ENCODE results near the gene MAGOH.

The MAGOH gene

DNA sequence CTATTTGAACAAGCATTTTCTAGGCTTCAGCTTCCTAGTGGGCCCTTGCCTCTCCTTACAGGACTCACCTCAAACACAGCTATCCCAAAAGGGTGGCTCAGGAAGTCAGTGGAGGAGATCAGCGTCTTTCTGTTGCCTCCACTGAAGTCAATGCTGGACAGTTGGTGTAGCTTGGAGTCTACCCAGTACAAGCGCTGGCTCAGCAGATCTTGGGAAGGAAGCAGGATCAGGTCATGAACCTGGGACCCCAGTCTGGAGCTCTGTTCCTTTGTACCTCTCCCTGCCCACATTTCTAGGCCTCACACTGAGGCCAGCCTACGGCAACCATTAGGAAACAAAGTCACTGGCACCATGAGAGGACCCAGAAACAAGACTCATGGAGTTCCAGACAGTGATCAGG is 23.7 kb upstream of the MAGOH start:
- 86% methylated on average over 1 of the region's 3 CpGs for WGBS (ENCODE audit: insufficient coverage)
- POLR2A ChIA-PET, result interaction anchor here (0.9 kb wide), 1 partner anchor 35 kb away, joined by 3 read pairs; no protein-coding TSS in a partner anchor
- DNase-seq, result no peak
- Histone ChIP-seq H3K4me1 (ENCODE audit: control extremely low read depth in 1 of 4, control insufficient read depth in 4 of 4, insufficient read depth in 4 of 4, low read length in 3 of 4) (no peaks in the 10 kb centered on the region), H3K9me3 (ENCODE audit: control extremely low read depth in 1 of 5, control insufficient read depth in 4 of 5, insufficient read depth in 2 of 5, low read depth in 1 of 5, low read length in 4 of 5) (no peaks in the 10 kb centered on the region), H3K4me3 (ENCODE audit: control insufficient read depth in 1 of 7, extremely low read depth in 1 of 7, insufficient read depth in 4 of 7, low read depth in 2 of 7, low read length in 6 of 7) (no peak overlapping the region), H3K27ac (ENCODE audit: insufficient read depth in 1 of 2, low read depth in 1 of 2, low read length in 2 of 2, poor library complexity in 1 of 2, severe bottlenecking in 2 of 2) (no peak overlapping the region), H3K36me3 (ENCODE audit: control insufficient read depth in 4 of 4, insufficient read depth in 4 of 4, low read length in 3 of 4) (peaks cover 24 to 99% (median 75%) of the 10 kb centered on the region in 4 experiments), H3K27me3 (replicated peaks in 2 of 5; ENCODE audit: control insufficient read depth in 4 of 5, insufficient read depth in 5 of 5, low read length in 4 of 5) (no peaks in the 10 kb centered on the region)
- CTCF ChIA-PET, result interaction anchor here (1.2 to 1.6 kb wide), 5 partner anchors 9 to 131 kb away, joined by 3 to 5 read pairs (median 3); no protein-coding TSS in a partner anchor

DNA sequence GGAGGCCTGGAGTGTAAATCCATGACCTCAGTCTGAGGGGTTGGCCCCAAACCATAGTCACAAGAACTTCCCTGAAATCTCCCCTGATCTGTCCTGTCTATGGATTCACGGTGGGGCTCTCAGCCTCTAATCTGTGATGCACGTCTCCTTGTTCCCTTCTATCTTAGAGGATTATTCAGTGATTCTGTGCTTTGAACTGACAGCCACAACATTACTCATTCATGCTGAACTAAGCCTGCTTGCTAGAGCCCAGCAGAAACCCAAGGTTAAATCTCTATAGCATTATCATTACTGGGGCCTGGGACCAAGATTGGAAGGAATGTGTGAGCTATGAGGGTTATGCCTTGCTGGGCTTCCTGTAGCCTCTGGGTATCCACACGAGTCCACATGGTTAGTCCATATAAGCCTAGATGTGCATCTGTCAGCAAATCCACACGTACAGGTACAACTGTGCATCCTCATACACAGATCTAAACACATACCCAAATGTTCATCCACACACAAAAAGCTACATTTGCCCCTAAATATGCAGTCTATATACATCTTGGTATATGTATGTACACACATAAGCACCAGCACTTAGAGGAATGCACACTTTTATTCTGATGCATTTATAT is 22.4 kb upstream of the MAGOH start:
- POLR2A ChIA-PET, result no interaction called here
- Histone ChIP-seq H3K4me1 (ENCODE audit: control extremely low read depth in 1 of 4, control insufficient read depth in 4 of 4, insufficient read depth in 4 of 4, low read length in 3 of 4) (no peaks in the 10 kb centered on the region), H3K27ac (ENCODE audit: insufficient read depth in 1 of 2, low read depth in 1 of 2, low read length in 2 of 2, poor library complexity in 1 of 2, severe bottlenecking in 2 of 2) (no peak overlapping the region), H3K9me3 (ENCODE audit: control extremely low read depth in 1 of 5, control insufficient read depth in 4 of 5, insufficient read depth in 2 of 5, low read depth in 1 of 5, low read length in 4 of 5) (no peaks in the 10 kb centered on the region), H3K4me3 (ENCODE audit: control insufficient read depth in 1 of 7, extremely low read depth in 1 of 7, insufficient read depth in 4 of 7, low read depth in 2 of 7, low read length in 6 of 7) (no peak overlapping the region), H3K27me3 (replicated peaks in 2 of 5; ENCODE audit: control insufficient read depth in 4 of 5, insufficient read depth in 5 of 5, low read length in 4 of 5) (no peaks in the 10 kb centered on the region), H3K36me3 (ENCODE audit: control insufficient read depth in 4 of 4, insufficient read depth in 4 of 4, low read length in 3 of 4) (peaks cover 27 to 99% (median 71%) of the 10 kb centered on the region in 4 experiments)
- no peak for DNase-seq
- CTCF ChIA-PET, result interaction anchor here (1.6 kb wide), 1 partner anchor 17 kb away, joined by 5 read pairs; no protein-coding TSS in a partner anchor
- 94% methylated on average over 3 of the region's 4 CpGs for WGBS (ENCODE audit: insufficient coverage)

- Histone ChIP-seq H3K9me3 (ENCODE audit: control extremely low read depth in 1 of 5, control insufficient read depth in 4 of 5, insufficient read depth in 2 of 5, low read depth in 1 of 5, low read length in 4 of 5) (no peaks in the 10 kb centered on the region), H3K4me1 (ENCODE audit: control extremely low read depth in 1 of 4, control insufficient read depth in 4 of 4, insufficient read depth in 4 of 4, low read length in 3 of 4) (no peaks in the 10 kb centered on the region), H3K4me3 (ENCODE audit: control insufficient read depth in 1 of 7, extremely low read depth in 1 of 7, insufficient read depth in 4 of 7, low read depth in 2 of 7, low read length in 6 of 7) (no peak overlapping the region), H3K36me3 (ENCODE audit: control insufficient read depth in 4 of 4, insufficient read depth in 4 of 4, low read length in 3 of 4) (peaks cover 24 to 99% (median 66%) of the 10 kb centered on the region in 4 experiments), H3K27me3 (replicated peaks in 2 of 5; ENCODE audit: control insufficient read depth in 4 of 5, insufficient read depth in 5 of 5, low read length in 4 of 5) (no peaks in the 10 kb centered on the region), H3K27ac (ENCODE audit: insufficient read depth in 1 of 2, low read depth in 1 of 2, low read length in 2 of 2, poor library complexity in 1 of 2, severe bottlenecking in 2 of 2) (no peak overlapping the region)
- DNase-seq, result no peak
- ChIA-PET CTCF (interaction anchor here (1.4 kb wide), 1 partner anchor 8 kb away, joined by 3 read pairs; no protein-coding TSS in a partner anchor), POLR2A (no interaction called here)
- 100% methylated on average over 1 of the region's 2 CpGs for WGBS (ENCODE audit: insufficient coverage)
Measured at GRCh38 chr1:53259932-53260331, 21.6 kb upstream of the MAGOH start.

- H3K36me3 ChIP-seq (ENCODE audit: control insufficient read depth in 4 of 4, insufficient read depth in 4 of 4, low read length in 3 of 4), result peaks cover 22 to 96% (median 61%) of the 10 kb centered on the region in 4 experiments
- no peaks in the 10 kb centered on the region for H3K9me3 ChIP-seq (ENCODE audit: control extremely low read depth in 1 of 5, control insufficient read depth in 4 of 5, insufficient read depth in 2 of 5, low read depth in 1 of 5, low read length in 4 of 5)
- no peaks in the 10 kb centered on the region for H3K27me3 ChIP-seq (replicated peaks in 2 of 5; ENCODE audit: control insufficient read depth in 4 of 5, insufficient read depth in 5 of 5, low read length in 4 of 5)
- no peak overlapping the region for H3K4me3 ChIP-seq (ENCODE audit: control insufficient read depth in 1 of 7, extremely low read depth in 1 of 7, insufficient read depth in 4 of 7, low read depth in 2 of 7, low read length in 6 of 7)
- DNase-seq, result no peak
- POLR2A ChIA-PET, result no interaction called here
- CTCF ChIA-PET, result interaction anchor here (0.9 kb wide), 1 partner anchor 20 kb away, joined by 3 read pairs; no protein-coding TSS in a partner anchor
- H3K27ac ChIP-seq (ENCODE audit: insufficient read depth in 1 of 2, low read depth in 1 of 2, low read length in 2 of 2, poor library complexity in 1 of 2, severe bottlenecking in 2 of 2), result no peak overlapping the region
- no peaks in the 10 kb centered on the region for H3K4me1 ChIP-seq (ENCODE audit: control extremely low read depth in 1 of 4, control insufficient read depth in 4 of 4, insufficient read depth in 4 of 4, low read length in 3 of 4)
- WGBS (ENCODE audit: insufficient coverage), result 100% methylated on average over 1 of the region's 1 CpG
Measured at GRCh38 chr1:53258216-53258615, 19.9 kb upstream of the MAGOH start.

- POLR2A ChIA-PET, result interaction anchor here (0.6 kb wide), 1 partner anchor 1164 kb away, joined by 4 read pairs; no protein-coding TSS in a partner anchor
- H3K27ac ChIP-seq (ENCODE audit: insufficient read depth in 1 of 2, low read depth in 1 of 2, low read length in 2 of 2, poor library complexity in 1 of 2, severe bottlenecking in 2 of 2), result no peak overlapping the region
- H3K27me3 ChIP-seq (replicated peaks in 2 of 5; ENCODE audit: control insufficient read depth in 4 of 5, insufficient read depth in 5 of 5, low read length in 4 of 5), result no peaks in the 10 kb centered on the region
- no peaks in the 10 kb centered on the region for H3K4me1 ChIP-seq (ENCODE audit: control extremely low read depth in 1 of 4, control insufficient read depth in 4 of 4, insufficient read depth in 4 of 4, low read length in 3 of 4)
- peaks cover 20 to 92% (median 55%) of the 10 kb centered on the region in 4 experiments for H3K36me3 ChIP-seq (ENCODE audit: control insufficient read depth in 4 of 4, insufficient read depth in 4 of 4, low read length in 3 of 4)
- no peaks in the 10 kb centered on the region for H3K9me3 ChIP-seq (ENCODE audit: control extremely low read depth in 1 of 5, control insufficient read depth in 4 of 5, insufficient read depth in 2 of 5, low read depth in 1 of 5, low read length in 4 of 5)
- 100% methylated on average over 4 of the region's 5 CpGs for WGBS (ENCODE audit: insufficient coverage)
- CTCF ChIA-PET, result no interaction called here
- no peak overlapping the region for H3K4me3 ChIP-seq (ENCODE audit: control insufficient read depth in 1 of 7, extremely low read depth in 1 of 7, insufficient read depth in 4 of 7, low read depth in 2 of 7, low read length in 6 of 7)
- no peak for DNase-seq
Measured at GRCh38 chr1:53257454-53258081, 19.2 kb upstream of the MAGOH start.

DNA sequence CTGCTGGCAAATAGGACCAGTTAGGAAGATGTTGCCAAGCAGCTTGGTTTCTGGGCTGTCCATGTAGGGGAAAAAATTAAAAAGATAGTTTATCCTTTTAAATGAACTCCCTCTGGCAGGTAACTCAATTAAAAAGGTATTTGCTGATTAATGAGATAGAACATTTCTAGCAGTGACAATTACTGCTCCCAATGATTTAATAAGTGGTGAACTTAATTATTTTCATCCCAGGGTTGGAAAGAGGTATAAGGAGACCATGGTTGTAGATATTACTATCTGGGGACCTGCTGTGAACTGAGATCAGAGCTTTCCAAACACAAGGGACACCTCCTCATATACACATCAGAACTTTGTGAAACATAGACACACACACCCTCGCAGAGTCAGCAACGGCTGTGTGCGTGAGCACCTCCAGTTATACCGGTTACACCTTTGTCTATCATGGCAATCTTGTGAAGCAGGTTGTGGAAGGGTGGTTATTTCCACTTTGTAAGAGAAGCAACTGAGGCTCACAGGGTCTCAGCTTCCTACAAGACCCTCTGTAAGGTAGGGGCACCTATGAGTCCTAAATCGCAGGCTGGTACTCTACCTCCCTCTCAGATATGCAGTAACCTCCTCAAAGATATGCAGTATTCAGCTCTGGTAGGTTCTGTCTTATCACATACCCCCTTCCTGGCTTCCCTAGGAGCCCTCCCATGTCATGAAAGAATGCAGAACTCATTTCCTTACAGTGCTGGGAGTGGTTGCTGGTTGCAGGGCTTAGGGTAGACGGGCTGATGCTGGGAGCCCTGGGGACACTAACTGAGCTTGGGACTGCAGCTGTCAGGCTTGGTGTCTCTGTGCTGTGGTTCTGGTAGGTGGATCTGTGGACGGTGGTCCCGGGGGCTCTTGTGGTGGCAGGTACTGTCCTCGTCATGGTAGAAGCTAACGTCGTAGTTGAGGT is 18.5 kb upstream of the MAGOH start:
- Histone ChIP-seq H3K36me3 (ENCODE audit: control insufficient read depth in 4 of 4, insufficient read depth in 4 of 4, low read length in 3 of 4) (peaks cover 17 to 90% (median 47%) of the 10 kb centered on the region in 4 experiments), H3K4me1 (ENCODE audit: control extremely low read depth in 1 of 4, control insufficient read depth in 4 of 4, insufficient read depth in 4 of 4, low read length in 3 of 4) (no peaks in the 10 kb centered on the region), H3K4me3 (ENCODE audit: control insufficient read depth in 1 of 7, extremely low read depth in 1 of 7, insufficient read depth in 4 of 7, low read depth in 2 of 7, low read length in 6 of 7) (no peak overlapping the region), H3K27me3 (replicated peaks in 2 of 5; ENCODE audit: control insufficient read depth in 4 of 5, insufficient read depth in 5 of 5, low read length in 4 of 5) (no peaks in the 10 kb centered on the region), H3K27ac (ENCODE audit: insufficient read depth in 1 of 2, low read depth in 1 of 2, low read length in 2 of 2, poor library complexity in 1 of 2, severe bottlenecking in 2 of 2) (no peak overlapping the region), H3K9me3 (ENCODE audit: control extremely low read depth in 1 of 5, control insufficient read depth in 4 of 5, insufficient read depth in 2 of 5, low read depth in 1 of 5, low read length in 4 of 5) (no peaks in the 10 kb centered on the region)
- WGBS (ENCODE audit: insufficient coverage), result 99% methylated on average over 8 of the region's 11 CpGs
- no peak for DNase-seq
- POLR2A ChIA-PET, result interaction anchor here (0.6 kb wide), 1 partner anchor 1163 kb away, joined by 4 read pairs; no protein-coding TSS in a partner anchor
- CTCF ChIA-PET, result interaction anchor here (1.0 kb wide), 1 partner anchor 136 kb away, joined by 3 read pairs; no protein-coding TSS in a partner anchor

Data from common myeloid progenitor, CD34-positive (primary cell).